SU-DHL-6 (cell line): ENCODE data around the gene ATP2A2.

Experiments
- EZH2phosphoT487 ChIP-seq: fragments of 200-600 bp; sonication (generic), shearing (Covaris generic); conservative IDR thresholded peaks from 2 replicates; pipeline ENCODE4 v1.6.1; 2018; ENCODE audit warnings: mild to moderate bottlenecking, antibody characterized with exemption, low read length, moderate library complexity, mixed read lengths
- TF ChIP-seq, protein P1 (sequence below): fragments of 200-600 bp; sonication (generic); IDR thresholded peaks from one replicate; pipeline ENCODE4 v1.5.1; 2017; ENCODE audit warnings: antibody characterized with exemption, mild to moderate bottlenecking, low read length, moderate library complexity; ENCODE audit not compliant: insufficient read depth, poor library complexity, severe bottlenecking

DNA sequence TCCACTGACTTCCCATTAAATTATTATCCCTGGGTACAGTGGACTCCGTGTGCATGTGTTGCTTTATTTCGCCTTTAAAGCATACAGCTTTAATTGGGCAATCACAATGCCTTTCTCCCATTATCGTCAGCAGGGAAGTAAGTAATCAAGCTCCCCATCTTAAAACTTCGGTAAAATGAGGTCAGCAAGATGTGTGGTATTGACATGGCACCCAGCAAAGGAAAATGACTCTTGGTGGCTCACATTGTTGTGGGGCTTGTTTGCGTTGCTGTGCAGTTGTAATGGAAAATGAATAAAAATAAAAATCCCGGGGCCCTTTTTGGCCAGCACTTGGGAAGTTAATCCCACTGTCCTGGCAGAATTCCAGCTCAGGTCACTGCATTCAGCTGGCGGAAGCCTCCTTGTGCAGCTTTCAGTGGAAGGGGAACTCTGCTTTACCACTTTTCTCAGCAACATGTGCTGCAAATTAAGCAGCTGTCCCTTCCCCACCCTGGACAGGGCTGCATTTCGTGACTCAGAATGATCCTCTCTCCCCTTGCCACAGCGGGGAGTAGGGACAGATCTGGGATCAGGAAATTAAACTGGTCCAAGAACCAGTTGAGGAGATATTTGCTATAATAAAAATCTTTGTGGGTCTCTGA, 13.9 kb upstream of the ATP2A2 start:
- TF ChIP-seq, protein P1, sequence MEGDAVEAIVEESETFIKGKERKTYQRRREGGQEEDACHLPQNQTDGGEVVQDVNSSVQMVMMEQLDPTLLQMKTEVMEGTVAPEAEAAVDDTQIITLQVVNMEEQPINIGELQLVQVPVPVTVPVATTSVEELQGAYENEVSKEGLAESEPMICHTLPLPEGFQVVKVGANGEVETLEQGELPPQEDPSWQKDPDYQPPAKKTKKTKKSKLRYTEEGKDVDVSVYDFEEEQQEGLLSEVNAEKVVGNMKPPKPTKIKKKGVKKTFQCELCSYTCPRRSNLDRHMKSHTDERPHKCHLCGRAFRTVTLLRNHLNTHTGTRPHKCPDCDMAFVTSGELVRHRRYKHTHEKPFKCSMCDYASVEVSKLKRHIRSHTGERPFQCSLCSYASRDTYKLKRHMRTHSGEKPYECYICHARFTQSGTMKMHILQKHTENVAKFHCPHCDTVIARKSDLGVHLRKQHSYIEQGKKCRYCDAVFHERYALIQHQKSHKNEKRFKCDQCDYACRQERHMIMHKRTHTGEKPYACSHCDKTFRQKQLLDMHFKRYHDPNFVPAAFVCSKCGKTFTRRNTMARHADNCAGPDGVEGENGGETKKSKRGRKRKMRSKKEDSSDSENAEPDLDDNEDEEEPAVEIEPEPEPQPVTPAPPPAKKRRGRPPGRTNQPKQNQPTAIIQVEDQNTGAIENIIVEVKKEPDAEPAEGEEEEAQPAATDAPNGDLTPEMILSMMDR, result no peak
- no peak for TF ChIP-seq EZH2phosphoT487
